ENCODE results near the gene AKR1C2.
"Not testable (repeated sequence)": the region's sequence is repeated elsewhere in the genome, so short reads cannot be mapped to it uniquely, and the experiment has no call there.

AKR1C2 gene

DNA sequence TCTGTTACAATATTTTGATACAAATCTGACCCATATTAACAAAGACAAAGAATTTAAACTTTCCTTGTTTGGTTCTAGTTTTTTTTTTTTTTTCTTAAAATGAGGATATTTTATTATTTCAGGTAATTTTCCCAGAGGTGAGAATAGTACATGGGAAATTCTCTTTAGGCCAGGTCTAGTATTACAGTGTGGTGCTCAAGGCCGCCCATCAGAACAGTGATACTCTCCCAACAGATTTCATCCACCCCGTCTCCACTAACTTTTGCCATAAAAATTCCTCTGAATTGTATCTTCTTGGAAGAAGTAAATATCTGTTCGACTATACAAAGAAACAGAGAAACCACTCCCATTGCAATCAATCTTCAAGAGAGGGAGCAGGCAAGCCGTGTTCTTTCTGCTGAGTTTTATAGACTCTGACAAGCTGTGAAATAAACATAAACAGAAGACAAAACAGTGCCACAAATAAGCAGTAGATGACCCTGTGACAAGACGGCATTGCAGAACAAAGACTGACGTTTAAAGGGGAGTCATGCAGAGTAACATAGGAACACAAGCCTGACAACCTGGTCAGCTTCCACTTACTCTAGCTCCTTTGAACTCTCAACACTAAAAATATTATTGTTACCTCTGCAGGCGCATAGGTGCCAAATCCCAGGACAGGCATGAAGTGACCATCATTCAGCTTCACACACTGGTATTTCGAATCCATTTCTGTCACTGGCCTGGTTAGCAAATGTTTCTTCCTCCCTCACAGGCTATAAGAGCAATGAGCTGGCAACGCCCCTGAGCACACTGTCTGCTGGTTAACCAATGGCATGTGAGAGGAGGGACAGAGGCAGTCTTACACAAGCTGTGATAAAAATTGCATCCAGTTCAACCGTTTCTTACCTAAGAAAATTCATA is at the start of gene AKR1C2:
TSS of gene AKR1C2 (minus strand) at position 731 of the 903 bp plus-strand sequence. CDS start at position 709, 22 bp downstream.
- DNase-seq (ENCODE audit: low read depth in 2 of 2): not testable (repeated sequence)

DNA sequence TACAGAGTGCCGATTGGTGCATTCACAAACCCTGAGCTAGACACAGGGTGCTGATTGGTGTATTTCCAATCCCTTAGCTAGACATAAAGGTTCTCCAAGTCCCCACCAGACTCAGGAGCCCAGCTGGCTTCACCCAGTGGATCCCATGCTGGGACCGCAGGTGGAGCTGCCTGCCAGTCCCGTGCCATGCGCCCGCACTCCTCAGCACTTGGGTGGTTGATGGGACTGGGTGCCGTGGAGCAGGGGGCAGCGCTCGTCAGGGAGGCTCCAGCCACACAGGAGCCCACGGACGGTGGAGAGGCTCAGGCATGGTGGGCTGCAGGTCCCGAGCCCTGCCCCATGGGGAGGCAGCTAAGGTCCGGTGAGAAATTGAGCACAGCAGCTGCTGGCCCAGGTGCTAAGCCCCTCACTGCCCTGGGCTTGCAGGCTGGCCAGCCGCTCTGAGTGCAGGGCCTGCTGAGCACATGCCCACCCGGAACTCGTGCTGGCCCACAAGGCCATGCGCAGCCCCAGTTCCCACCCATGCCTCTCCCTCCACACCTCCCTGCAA is 49.4 kb upstream of the AKR1C2 start:
- not testable (repeated sequence) for DNase-seq (ENCODE audit: low read depth in 2 of 2)

DNA sequence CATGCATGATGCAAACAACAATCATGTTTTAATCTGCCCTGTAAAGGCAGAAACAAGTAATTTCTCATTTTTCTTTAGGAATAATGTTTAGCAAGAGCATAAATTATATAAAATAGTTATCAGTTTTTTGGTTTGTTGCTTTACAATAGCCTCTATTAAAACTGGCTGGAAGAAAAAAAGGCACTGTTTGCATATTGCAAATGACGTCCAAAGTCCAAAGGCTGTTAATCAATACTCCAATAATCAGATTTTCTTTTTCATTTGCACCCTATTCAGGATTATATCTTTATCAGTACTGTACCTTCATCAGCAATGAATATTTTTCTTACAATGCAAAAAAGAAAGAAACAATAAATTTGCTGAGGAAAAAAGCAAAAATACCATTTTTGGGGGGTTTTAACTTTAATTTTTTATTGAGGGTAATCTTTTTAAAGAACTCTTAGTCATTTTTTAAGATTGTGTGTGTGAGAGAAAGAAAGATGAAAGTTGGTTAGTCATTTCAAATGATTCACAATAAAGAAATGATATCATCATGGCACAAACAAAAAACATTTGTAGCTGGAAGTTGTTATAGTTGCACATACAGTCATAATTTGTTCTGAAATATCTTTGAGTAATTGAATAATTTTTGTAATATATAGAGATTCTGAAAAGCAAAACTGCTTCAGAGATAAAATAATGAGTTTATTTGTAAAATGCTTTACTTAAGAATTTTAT is 44.4 kb upstream of the AKR1C2 start:
- DNase-seq (ENCODE audit: low read depth in 2 of 2): no peak

DNA sequence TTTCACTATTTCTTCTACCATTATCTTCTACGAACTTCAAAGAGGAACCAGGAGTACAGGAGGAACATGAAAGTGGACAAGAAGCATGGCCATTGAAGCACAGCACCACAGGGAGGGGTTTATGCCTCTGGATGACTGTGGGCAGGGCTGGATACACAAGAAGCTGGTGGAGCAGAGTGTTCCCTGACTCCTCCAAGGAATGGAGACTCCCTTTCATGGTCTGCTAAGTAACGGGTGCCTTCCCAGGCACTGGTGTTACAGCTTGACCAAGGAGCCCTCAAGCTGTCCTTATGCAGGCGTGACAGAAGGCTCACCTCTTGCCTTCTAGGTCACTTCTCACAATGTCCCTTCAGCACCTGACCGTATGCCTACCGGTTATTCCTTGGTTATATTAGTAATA is 43.4 kb upstream of the AKR1C2 start:
- DNase-seq (ENCODE audit: low read depth in 2 of 2): not testable (repeated sequence)

DNA sequence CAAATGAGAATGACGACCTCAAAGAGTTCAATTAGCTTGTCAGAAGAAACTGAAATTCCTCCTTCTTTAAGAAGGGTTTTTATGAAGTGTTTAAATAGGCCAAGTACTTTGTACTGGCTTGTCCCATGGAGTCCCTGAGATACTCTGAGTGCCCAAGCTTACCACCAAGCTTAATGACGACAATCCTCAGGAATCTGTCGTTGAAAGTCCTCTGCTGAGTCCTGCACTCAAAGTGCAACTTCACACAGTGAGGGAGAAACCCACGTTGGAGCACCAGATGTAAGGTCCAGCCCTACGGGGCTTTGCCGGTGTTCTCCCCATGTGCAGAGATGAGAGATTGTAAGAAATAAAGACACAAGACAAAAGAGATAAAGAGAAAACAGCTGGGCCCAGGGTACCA is 42.8 kb upstream of the AKR1C2 start:
- DNase-seq (ENCODE audit: low read depth in 2 of 2): no peak

- no peak for DNase-seq (ENCODE audit: low read depth in 2 of 2)
These were observed 41.4 kb upstream of the AKR1C2 start for GRCh38 chr10:5045095-5045494.

GRCh38 chr10:5043716-5044115 is 40.1 kb upstream of the AKR1C2 start:
- no peak for DNase-seq (ENCODE audit: low read depth in 2 of 2)

DNA sequence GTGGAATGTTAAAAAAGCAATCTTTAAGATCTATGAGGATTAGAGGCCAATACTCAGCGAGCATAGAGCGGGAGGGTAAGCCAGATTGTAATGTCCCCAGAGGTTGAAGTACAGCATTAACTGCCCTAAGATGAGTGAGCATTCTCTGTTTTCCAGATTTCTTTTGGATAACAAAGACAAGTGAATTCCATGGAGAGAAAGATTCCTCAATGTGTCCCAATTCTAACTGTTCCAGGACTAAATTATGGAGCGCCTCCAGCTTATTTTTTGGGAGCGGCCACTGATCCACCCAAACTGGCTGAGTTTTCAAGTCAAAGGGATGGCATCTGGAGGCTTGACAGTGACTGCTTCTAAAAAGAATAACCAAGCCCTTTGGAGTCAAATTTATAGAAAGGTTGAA is 39.3 kb upstream of the AKR1C2 start:
- no peak for DNase-seq (ENCODE audit: low read depth in 2 of 2)

- DNase-seq (ENCODE audit: low read depth in 2 of 2): no peak
These were observed 37.9 kb upstream of the AKR1C2 start for GRCh38 chr10:5041471-5042023.

- DNase-seq (ENCODE audit: low read depth in 2 of 2): no peak
These were observed 37.3 kb upstream of the AKR1C2 start for GRCh38 chr10:5040781-5041470.

- no peak for DNase-seq (ENCODE audit: low read depth in 2 of 2)
These were observed 36.5 kb upstream of the AKR1C2 start for GRCh38 chr10:5040010-5040673.

DNA sequence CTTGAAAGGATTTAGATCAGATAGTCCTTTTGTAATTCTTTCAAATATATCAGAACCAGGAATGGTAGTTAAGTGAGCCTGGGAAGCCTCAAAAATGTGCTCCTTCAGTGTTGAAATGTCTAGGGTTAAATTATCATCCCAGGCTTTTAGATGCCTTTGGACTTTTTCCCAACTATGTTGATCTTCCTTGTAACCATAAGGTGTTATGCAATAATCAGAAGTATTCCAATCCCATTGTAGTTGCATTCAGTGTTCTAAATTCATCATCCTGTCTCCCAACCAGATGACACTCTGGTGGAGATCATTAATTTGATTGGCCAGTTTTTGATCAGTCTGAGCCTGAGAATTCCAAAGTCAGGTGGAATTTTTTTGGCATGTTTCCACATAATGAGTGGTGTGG is 35.1 kb upstream of the AKR1C2 start:
- DNase-seq (ENCODE audit: low read depth in 2 of 2): no peak

DNA sequence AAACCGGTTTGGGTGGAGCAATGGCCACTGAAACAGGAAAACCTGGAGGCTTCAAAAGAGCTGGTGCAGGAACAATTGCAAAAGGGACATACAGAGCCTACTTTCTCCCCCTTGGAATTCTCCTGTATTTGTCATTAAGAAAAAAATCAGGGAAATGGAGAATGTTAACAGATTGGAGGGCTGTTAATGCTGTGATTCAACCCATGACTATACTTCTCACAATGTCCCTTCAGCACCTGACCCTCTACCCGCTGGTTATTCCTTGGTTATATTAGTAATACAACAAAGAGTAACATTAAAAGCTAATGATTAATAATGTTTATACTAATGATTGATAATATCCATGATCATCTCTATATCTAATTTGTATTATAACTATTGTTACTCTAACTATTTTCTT is 34.4 kb upstream of the AKR1C2 start:
- DNase-seq (ENCODE audit: low read depth in 2 of 2): no peak

- no peak for DNase-seq (ENCODE audit: low read depth in 2 of 2)
These were observed 32.9 kb upstream of the AKR1C2 start for GRCh38 chr10:5036511-5036910.

DNA sequence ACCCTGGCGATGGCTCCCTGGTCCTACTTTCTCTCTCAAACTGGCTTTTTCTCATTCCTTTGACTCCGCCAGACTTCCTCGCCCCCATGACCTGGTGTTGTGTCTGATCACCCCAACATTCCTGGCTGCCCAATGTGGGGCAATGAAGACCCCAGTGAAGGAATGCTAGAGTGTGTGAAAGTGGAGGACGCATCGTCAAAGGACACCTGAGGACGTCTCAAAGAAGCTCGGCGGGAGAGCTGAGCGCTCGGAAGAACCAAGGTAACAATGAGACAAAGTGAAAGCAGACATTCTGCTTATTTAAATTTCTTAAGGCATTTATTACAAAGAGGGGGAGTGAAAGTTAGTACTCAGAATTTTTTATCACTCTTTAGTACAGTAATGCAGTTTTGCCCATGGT is 31.7 kb upstream of the AKR1C2 start:
- no peak for DNase-seq (ENCODE audit: low read depth in 2 of 2)

- no peak for DNase-seq (ENCODE audit: low read depth in 2 of 2)
These were observed 30.9 kb upstream of the AKR1C2 start for GRCh38 chr10:5034588-5034987.

DNA sequence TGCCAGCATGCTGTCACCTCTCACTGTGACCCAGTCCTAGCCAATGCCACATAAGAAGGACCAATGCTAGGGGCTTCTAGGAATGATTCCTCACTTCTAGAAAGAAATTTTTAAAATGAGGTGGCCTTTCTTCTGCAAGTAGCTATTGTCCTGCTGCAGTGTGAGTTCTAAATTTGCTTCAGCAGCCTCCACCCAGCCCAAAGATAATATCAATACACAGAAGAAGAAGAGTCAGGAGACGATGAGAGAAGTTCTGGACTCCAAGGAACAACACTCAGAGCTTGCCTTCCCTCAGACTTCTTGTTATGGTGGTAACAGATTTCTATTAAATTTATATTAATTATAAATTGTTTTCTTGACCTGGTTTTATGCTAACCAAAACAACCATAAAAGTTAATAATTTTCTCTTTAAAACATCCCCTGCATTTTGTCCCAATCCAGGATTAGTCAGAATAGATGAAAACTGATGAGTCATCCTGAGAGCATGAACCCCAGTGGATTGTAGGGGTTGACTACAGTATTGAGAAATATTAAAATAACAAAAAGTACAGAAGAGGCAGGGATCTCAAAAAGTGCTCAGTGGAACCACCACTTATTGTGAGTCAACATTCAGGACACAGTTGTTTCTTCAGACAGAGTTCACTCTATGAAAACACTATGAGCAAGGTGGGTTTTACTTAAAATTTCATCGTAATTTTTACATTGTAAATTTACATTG is 29.6 kb upstream of the AKR1C2 start:
- no peak for DNase-seq (ENCODE audit: low read depth in 2 of 2)

- DNase-seq (ENCODE audit: low read depth in 2 of 2): not testable (repeated sequence)
These were observed 28.8 kb upstream of the AKR1C2 start for GRCh38 chr10:5032444-5032843.

- DNase-seq (ENCODE audit: low read depth in 2 of 2): not testable (repeated sequence)
These were observed 27.9 kb upstream of the AKR1C2 start for GRCh38 chr10:5031588-5031987.

DNA sequence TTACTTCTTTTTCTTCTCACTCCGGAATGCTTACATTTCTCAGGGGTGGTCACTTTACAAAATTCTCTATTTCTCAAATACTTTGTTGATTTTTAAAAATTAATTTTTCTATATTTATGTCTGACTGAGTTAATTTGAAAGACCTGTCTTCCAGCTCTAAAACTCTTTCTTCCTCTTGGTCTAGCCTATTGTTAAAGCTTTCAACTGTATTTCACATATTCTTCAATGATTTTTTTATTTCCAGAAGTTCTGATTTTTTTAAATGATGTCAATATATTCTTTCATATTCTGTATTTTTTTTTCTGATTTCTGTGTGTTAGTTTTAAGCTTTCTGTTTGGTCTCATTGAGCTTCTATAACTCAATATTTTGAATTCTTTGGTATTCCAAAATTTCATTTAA is 27.3 kb upstream of the AKR1C2 start:
- no peak for DNase-seq (ENCODE audit: low read depth in 2 of 2)

Data from stimulated activated CD4-positive, alpha-beta T cell treated with anti-CD3 and anti-CD28 coated beads, Interleukin-1b, Interleukin-23, amount 100 ng/mL, for 1 hour (primary cell).